Measurements from ENCODE around the gene ZKSCAN1. TPM values are rescaled to one million over a fixed set of nuclear protein-coding genes. Genes with fewer than 3 reads are reported as not detected.

The ZKSCAN1 gene
- total and polyA plus RNA-seq, 12 donors: 4.7 to 68.9 (median 47.1) TPM

DNA sequence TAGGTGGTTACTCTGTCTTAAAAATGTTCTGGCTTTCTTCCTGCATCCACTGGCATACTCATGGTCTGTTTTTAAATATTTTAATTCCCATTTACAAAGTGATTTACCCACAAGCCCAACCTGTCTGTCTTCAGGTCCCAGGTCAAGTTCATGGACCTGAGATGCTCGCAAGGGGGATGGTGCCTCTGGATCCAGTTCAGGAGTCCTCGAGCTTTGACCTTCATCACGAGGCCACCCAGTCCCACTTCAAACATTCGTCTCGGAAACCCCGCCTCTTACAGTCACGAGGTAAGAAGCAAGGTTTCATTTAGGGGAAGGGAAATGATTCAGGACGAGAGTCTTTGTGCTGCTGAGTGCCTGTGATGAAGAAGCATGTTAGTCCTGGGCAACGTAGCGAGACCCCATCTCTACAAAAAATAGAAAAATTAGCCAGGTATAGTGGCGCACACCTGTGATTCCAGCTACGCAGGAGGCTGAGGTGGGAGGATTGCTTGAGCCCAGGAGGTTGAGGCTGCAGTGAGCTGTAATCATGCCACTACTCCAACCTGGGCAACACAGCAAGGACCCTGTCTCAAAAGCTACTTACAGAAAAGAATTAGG, 8.7 kb downstream of the ZKSCAN1 start:
- H3K36me3 ChIP-seq: peaks cover 0 to 87% (median 49%) of the 10 kb centered on the region in 9 donors
- intact Hi-C loops (cut with DNase I): loop anchor here in 1 of 10 donors (10.0 kb wide), 1 partner anchor 219 kb away; no protein-coding TSS in a partner anchor
- no peak overlapping the region for H3K27ac ChIP-seq
- no peak for DNase-seq
- 81 to 85% methylated on average over 12 of the region's 12 CpGs for WGBS, 2 donors
- no peaks in the 10 kb centered on the region for H3K9me3 ChIP-seq
- peaks cover 0 to 25% (median 11%) of the 10 kb centered on the region in 9 donors for H3K4me1 ChIP-seq
- TF ChIP-seq, protein P1, sequence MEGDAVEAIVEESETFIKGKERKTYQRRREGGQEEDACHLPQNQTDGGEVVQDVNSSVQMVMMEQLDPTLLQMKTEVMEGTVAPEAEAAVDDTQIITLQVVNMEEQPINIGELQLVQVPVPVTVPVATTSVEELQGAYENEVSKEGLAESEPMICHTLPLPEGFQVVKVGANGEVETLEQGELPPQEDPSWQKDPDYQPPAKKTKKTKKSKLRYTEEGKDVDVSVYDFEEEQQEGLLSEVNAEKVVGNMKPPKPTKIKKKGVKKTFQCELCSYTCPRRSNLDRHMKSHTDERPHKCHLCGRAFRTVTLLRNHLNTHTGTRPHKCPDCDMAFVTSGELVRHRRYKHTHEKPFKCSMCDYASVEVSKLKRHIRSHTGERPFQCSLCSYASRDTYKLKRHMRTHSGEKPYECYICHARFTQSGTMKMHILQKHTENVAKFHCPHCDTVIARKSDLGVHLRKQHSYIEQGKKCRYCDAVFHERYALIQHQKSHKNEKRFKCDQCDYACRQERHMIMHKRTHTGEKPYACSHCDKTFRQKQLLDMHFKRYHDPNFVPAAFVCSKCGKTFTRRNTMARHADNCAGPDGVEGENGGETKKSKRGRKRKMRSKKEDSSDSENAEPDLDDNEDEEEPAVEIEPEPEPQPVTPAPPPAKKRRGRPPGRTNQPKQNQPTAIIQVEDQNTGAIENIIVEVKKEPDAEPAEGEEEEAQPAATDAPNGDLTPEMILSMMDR (IDR thresholded peaks at IDR 0.05): no peak
- no peaks in the 10 kb centered on the region for H3K27me3 ChIP-seq
- H3K4me3 ChIP-seq: no peak overlapping the region
- no peak for ATAC-seq

DNA sequence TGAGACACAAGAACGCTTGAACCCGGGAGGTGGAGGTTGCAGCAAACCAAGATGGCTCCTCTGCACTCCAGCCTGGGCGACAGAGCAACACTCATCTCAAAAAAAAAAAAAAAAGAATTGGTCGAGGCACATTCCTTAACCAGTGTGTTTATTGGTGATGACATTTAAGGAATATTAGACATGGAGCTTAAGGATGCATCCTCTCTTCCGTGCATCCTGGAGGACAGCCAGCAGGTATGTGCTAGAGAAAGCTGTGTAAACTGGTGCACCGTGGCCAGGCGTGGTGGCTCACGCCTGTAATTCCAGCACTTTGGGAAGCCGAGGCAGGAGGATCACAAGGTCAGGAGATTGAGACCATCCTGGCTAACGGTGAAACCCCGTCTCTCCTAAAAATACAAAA, 11.8 kb downstream of the ZKSCAN1 start:
- H3K9me3 ChIP-seq: no peaks in the 10 kb centered on the region
- intact Hi-C loops (cut with DNase I): loop anchor here in 1 of 10 donors (10.0 kb wide), 1 partner anchor 222 kb away; no protein-coding TSS in a partner anchor
- DNase-seq (no peak), ATAC-seq (no peak)
- H3K36me3 ChIP-seq: peaks cover 0 to 100% (median 68%) of the 10 kb centered on the region in 9 donors
- H3K27me3 ChIP-seq: no peaks in the 10 kb centered on the region
- no peak overlapping the region for H3K27ac ChIP-seq
- H3K4me3 ChIP-seq: no peak overlapping the region
- TF ChIP-seq, protein P1 (IDR thresholded peaks at IDR 0.05): no peak
- H3K4me1 ChIP-seq: no peaks in the 10 kb centered on the region
- WGBS, 2 donors: 87 to 93% methylated on average over 11 of the region's 11 CpGs

DNA sequence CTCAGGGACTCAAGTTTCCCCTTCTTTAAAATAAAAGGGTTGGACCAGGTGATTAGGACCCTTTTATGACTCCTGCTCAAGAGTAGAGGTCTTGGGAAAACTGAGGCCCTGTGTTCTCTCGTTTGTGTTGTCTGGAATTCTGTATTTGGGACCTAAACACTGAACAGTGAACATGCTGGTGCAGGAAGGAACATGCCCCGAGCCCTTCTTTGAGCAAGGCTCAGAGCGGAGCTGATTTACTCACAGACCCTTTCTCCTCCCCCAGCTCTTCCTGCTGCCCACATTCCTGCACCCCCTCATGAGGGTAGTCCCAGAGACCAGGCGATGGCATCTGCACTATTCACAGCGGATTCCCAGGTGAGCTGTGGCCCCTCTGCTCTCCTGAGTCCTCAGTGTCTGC, 14.2 kb downstream of the ZKSCAN1 start:
- DNase-seq (no peak), ATAC-seq (no peak)
- TF ChIP-seq, protein P1 (IDR thresholded peaks at IDR 0.05): no peak
- no peak overlapping the region for H3K4me3 ChIP-seq
- H3K27ac ChIP-seq: no peak overlapping the region
- intact Hi-C loops (cut with DNase I): loop anchor here in 1 of 10 donors (10.0 kb wide), 1 partner anchor 225 kb away; no protein-coding TSS in a partner anchor
- no peaks in the 10 kb centered on the region for H3K27me3 ChIP-seq
- no peaks in the 10 kb centered on the region for H3K9me3 ChIP-seq
- WGBS, 2 donors: 90 to 92% methylated on average over 5 of the region's 5 CpGs
- no peaks in the 10 kb centered on the region for H3K4me1 ChIP-seq
- H3K36me3 ChIP-seq: peaks cover 0 to 100% (median 71%) of the 10 kb centered on the region in 9 donors

DNA sequence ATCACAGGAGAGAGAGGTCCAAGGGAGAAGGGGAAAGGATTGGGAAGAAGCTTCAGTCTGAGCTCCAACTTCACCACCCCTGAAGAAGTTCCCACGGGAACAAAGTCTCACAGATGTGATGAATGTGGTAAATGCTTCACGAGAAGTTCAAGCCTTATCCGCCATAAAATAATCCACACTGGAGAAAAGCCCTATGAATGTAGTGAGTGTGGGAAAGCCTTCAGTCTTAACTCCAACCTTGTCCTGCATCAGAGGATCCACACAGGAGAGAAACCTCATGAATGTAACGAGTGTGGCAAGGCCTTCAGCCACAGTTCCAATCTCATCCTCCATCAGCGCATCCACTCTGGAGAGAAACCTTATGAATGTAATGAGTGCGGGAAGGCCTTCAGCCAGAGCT, 18.1 kb downstream of the ZKSCAN1 start:
- H3K4me1 ChIP-seq: peaks cover 0 to 4% (median 0%) of the 10 kb centered on the region in 9 donors
- ATAC-seq: no peak
- DNase-seq: no peak
- no peak overlapping the region for H3K27ac ChIP-seq
- no peaks in the 10 kb centered on the region for H3K9me3 ChIP-seq
- intact Hi-C loops (cut with DNase I): no loop called here
- H3K4me3 ChIP-seq: no peak overlapping the region
- H3K27me3 ChIP-seq: no peaks in the 10 kb centered on the region
- peaks cover 0 to 100% (median 41%) of the 10 kb centered on the region in 9 donors for H3K36me3 ChIP-seq
- 96 to 98% methylated on average over 6 of the region's 6 CpGs for WGBS, 2 donors
- TF ChIP-seq, protein P1 (IDR thresholded peaks at IDR 0.05): no peak

Measured in heart right ventricle (tissue), 16 donors.